ENCODE measurements around the gene PPM1H. TPM values are rescaled to one million over a fixed set of nuclear protein-coding genes. Genes with fewer than 3 reads are reported as not detected.

Gene PPM1H
- total and polyA plus RNA-seq, 11 donors: 1.3 to 9.6 (median 4.9) TPM

- Histone ChIP-seq H3K27ac (no peak overlapping the region), H3K27me3 (no peaks in the 10 kb centered on the region), H3K4me3 (no peak overlapping the region), H3K9me3 (no peaks in the 10 kb centered on the region), H3K4me1 (peaks cover 0 to 5% (median under 1%) of the 10 kb centered on the region in 12 donors), H3K36me3 (no peaks in the 10 kb centered on the region)
- no peak for TF ChIP-seq CTCF (IDR thresholded peaks at IDR 0.05)
- no peak for TF ChIP-seq POLR2A (IDR thresholded peaks at IDR 0.05)
- no peak for DNase-seq
- intact Hi-C loops (cut with DNase I): no loop called here
- no peak for ATAC-seq
- WGBS, 4 donors: 94 to 96% (median 95%) methylated on average over 3 of the region's 3 CpGs
These were observed 165.8 kb downstream of the PPM1H start for GRCh38 chr12:62769076-62769619.

- H3K27ac ChIP-seq: no peak overlapping the region
- no peaks in the 10 kb centered on the region for H3K9me3 ChIP-seq
- TF ChIP-seq CTCF (IDR thresholded peaks at IDR 0.05) (no peak), POLR2A (IDR thresholded peaks at IDR 0.05) (no peak)
- H3K27me3 ChIP-seq: no peaks in the 10 kb centered on the region
- DNase-seq (no peak), ATAC-seq (no peak)
- no peak overlapping the region for H3K4me3 ChIP-seq
- WGBS, 4 donors: 90 to 99% (median 97%) methylated on average over 4 of the region's 4 CpGs
- intact Hi-C loops (cut with DNase I): no loop called here
- no peaks in the 10 kb centered on the region for H3K36me3 ChIP-seq
- H3K4me1 ChIP-seq: peaks cover 0 to 14% (median 1%) of the 10 kb centered on the region in 12 donors
These were observed 167.0 kb downstream of the PPM1H start for GRCh38 chr12:62767946-62768345.

- no peaks in the 10 kb centered on the region for H3K9me3 ChIP-seq
- TF ChIP-seq POLR2A (IDR thresholded peaks at IDR 0.05): no peak
- TF ChIP-seq CTCF (IDR thresholded peaks at IDR 0.05): no peak
- no peak for DNase-seq
- peaks cover 0 to 15% (median 1%) of the 10 kb centered on the region in 12 donors for H3K4me1 ChIP-seq
- WGBS, 4 donors: 77 to 89% (median 82%) methylated on average over 5 of the region's 5 CpGs
- H3K27me3 ChIP-seq: no peaks in the 10 kb centered on the region
- H3K36me3 ChIP-seq: no peaks in the 10 kb centered on the region
- no peak overlapping the region for H3K4me3 ChIP-seq
- intact Hi-C loops (cut with DNase I): no loop called here
- no peak for ATAC-seq
- no peak overlapping the region for H3K27ac ChIP-seq
These were observed 167.5 kb downstream of the PPM1H start for GRCh38 chr12:62767496-62767895.

GRCh38 chr12:62766496-62766895, 168.5 kb downstream of the PPM1H start:
- H3K4me3 ChIP-seq: no peak overlapping the region
- DNase-seq (no peak), ATAC-seq (no peak)
- intact Hi-C loops (cut with DNase I): no loop called here
- no peak for TF ChIP-seq POLR2A (IDR thresholded peaks at IDR 0.05)
- no peaks in the 10 kb centered on the region for H3K9me3 ChIP-seq
- H3K27me3 ChIP-seq: no peaks in the 10 kb centered on the region
- 96 to 100% (median 100%) methylated on average over 1 of the region's 1 CpG for WGBS, 4 donors
- no peaks in the 10 kb centered on the region for H3K36me3 ChIP-seq
- H3K27ac ChIP-seq: no peak overlapping the region
- H3K4me1 ChIP-seq: peaks cover 0 to 21% (median 3%) of the 10 kb centered on the region in 12 donors

Measured in heart left ventricle (tissue), 16 donors.